NCI-H524 treated with DMSO at 0.1 percent for 48 hours (cell line): ENCODE data around the gene ZSCAN5A.
"Not testable (repeated sequence)": the region's sequence is repeated elsewhere in the genome, so short reads cannot be mapped to it uniquely, and the experiment has no call there.

ENCODE experiments used
- DNase-seq: peaks from one replicate; lab custom pipeline; 2025; lab: John Stamatoyannopoulos, UW

The ZSCAN5A gene, protein sequence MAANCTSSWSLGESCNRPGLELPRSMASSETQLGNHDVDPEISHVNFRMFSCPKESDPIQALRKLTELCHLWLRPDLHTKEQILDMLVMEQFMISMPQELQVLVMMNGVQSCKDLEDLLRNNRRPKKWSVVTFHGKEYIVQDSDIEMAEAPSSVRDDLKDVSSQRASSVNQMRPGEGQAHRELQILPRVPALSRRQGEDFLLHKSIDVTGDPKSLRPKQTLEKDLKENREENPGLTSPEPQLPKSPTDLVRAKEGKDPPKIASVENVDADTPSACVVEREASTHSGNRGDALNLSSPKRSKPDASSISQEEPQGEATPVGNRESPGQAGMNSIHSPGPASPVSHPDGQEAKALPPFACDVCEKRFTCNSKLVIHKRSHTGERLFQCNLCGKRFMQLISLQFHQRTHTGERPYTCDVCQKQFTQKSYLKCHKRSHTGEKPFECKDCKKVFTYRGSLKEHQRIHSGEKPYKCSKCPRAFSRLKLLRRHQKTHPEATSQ

DNA sequence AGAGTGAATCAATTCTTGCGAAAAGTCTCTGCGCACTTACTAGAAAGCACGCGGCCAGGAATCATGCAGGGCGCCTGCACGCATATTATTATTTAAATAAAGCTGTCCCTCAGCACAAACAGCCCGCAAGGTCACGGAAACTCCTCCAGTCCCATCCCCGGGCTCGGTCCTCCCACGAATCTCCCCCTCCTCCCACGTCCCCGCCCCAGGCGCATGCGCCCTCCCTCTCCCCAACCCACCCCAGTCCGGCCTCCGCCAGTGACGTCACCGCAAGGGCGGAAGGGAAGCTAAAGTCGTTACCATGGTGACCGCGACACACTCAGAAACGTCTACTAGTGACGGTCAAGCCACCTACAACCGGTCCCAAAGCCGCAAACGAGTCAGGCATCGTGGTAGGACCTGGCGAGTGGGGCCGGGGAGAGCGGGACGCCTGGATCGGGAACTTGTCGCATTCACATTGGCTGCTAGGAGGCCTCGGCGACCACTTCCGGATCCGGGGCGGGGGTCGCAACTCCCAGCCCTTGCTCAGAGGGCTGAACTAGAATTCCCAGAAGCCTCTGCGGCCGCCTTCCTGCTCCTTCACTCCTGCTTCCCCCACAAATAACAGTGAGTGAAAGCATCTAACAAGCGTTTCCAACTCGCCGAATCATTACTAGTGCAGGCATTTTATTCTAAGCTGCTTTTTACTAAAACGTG is at the start of gene ZSCAN5A:
TSS of gene ZSCAN5A (minus strand) at position 459 of the 696 bp plus-strand sequence. CDS start 89,793 bp downstream, outside the sequence.
- peak; percentile 73 for DNase-seq

- DNase-seq: no peak
Measured at GRCh38 chr19:56360841-56361240, 46.2 kb upstream of the ZSCAN5A start.

DNA sequence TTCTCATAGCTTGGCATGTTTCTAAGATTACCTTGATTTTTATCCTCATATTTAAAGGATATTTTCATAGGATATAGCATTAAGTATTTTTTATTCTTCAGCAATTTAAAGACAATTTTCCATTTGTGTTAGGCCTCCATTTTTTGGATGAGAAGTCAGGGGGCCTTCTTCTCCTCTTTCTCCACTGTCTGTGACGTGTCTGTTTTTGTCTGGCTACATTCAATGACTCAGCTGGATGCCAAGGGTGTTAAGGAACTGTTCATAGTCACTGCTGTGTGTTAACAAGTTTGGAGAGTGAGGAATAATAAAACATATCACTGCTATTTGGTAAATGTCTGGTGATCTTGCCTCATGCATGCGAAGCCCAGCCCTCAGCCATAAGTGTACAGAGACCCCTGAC is 42.3 kb upstream of the ZSCAN5A start:
- no peak for DNase-seq

DNA sequence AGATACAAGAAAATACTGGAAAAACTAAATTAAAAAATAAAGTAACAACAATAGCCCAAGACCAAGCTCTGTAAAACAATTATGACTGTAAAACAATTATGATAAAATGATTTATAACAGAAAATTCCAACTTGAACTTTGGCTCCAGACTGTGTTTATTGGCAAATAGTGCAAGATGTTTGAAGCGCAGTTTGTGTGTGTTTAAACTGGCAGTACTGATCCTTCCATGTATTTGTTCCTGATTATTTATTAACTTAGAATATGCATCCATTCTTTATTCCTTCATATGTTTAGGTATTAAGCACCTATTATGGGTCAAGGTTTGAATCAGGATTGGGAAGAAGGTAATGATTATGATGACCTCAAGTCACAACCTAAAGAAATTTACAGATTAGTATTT is 40.9 kb upstream of the ZSCAN5A start:
- no peak for DNase-seq

- DNase-seq: no peak
Measured at GRCh38 chr19:56351208-56351607, 36.6 kb upstream of the ZSCAN5A start.

- peak; percentile 14 for DNase-seq
Measured at GRCh38 chr19:56350416-56351045, 35.9 kb upstream of the ZSCAN5A start.

- DNase-seq: no peak
Measured at GRCh38 chr19:56348289-56348877, 33.7 kb upstream of the ZSCAN5A start.

GRCh38 chr19:56347163-56347778 is 32.6 kb upstream of the ZSCAN5A start:
- DNase-seq: no peak

DNA sequence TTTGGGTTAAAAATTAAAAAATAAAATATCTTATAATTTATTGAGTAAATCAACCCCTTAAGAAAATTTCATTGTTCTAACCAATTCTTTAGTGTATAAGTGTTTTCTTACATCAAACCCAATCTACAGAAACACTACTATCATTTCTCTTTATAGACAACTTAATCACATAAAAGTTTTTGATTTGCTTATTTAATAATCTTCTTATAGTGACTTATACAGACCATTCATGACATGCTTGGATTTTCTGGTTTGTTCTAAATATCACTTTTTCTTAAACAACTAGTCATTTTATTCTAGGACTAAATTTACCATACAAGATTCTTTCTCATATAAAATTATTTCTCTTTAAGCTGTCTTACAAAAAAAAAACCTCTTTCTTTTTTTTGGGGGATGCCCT is 27.3 kb upstream of the ZSCAN5A start:
- no peak for DNase-seq

- DNase-seq: not testable (repeated sequence)
Measured at GRCh38 chr19:56339031-56339430, 24.4 kb upstream of the ZSCAN5A start.

DNA sequence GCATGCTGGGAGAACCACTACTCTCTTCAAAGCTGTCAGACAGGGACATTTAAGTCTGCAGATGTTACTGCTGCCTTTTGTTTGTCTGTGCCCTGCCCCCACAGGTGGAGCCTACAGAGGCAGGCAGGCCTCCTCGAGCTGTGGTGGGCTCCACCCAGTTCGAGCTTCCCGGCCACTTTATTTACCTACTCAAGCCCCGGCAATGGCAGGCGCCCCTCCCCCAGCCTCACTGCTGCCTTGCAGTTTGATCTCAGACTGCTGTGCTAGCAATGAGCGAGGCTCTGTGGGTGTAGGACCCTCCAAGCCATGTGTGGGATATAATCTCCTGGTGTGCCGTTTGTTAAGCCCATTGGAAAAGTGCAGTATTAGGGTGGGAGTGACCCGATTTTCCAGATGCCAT is 22.4 kb upstream of the ZSCAN5A start:
- DNase-seq: not testable (repeated sequence)

DNA sequence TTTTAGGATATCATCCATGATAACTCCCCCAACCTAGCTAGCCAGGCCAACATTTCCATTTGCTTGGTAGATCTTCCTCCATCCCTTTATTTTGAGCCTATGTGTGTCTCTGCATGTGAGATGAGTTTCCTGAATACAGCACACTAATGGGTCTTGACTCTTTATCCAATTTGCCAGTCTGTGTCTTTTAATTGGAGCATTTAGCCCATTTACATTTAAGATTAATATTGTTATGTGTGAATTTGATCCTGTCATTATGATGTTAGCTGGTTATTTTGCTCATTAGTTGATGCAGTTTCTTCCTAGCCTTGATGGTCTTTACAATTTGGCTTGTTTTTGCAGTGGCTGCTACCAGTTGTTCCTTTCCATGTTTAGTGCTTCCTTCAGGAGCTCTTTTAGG is 20.7 kb upstream of the ZSCAN5A start:
- DNase-seq: not testable (repeated sequence)

DNA sequence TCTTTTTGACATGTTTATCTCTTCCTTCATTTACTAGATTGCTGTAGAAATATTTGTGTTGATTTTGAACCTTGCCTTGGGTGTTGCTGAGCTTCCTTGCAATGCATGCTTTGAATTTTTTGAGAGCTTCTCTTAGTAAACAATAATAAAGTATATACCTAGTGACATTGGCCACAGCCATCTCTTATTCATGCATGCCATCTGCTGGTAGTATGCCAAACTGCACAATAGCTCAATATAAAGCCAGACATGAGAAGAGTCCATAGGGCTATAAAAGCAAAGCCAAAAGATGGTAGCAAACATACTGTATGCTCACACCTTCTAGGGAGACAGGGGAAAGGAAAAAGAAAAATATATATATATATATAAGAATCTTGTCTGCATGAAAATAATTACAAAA is 18.9 kb upstream of the ZSCAN5A start:
- no peak for DNase-seq

DNA sequence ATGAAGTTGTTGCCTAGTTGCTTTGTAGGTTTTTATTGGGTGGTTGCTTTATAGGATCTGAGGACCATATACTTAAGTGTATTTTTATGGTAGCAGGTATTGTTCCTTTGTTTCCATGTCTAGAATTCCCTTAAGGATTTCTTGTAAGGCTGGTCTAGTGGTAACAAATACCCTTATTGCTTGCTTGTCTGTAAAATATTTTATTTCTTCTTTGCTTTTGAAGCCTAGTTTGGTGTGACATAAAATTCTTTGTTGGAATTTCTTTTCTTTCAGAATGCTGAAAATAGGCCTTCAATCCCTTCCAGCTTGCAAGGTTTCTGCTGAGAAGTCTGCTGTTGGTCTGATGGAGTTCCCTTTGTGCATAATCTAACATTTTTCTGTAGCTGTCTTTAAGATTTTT is 18.1 kb upstream of the ZSCAN5A start:
- DNase-seq: no peak

DNA sequence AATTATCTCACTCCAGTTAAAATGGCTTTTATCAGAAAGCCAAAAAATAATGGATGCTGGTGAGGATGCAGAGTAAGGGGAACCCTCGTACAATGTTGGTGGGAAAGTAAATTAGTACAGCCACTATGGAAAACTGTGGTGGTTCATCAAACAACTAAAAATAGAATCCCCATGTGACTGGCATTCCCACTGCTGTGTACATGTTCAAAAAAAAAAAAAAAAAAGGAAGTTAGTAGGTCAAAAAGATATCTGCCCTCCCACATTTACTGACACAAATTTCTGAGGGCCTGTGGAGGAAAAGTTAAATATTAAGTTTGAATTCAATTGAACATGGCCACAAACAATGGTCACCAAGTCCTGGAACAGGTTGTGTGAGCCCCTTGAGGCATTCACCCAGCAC is 9.8 kb upstream of the ZSCAN5A start:
- no peak for DNase-seq

DNA sequence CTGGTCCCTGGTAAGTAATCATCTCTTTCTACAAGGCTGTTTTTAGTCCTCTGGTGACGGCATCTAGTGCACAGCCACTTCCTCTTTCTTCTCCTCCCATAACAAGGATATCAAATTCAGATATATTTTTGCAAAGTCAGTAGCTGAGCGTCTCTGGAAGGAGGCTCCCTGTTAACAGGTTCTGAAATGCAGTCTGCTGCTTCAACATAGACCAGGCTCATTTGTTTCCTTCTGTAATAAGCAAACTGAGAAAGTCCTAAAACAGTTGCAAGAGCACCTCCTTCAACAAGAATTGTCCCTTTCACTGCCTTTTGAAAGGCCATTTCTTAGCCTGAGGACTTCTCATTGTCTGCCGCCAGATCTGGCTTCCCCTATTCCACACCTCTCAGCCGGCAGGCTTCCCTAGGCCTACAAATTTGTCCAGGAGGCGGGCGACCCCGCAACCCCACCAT is 7.4 kb upstream of the ZSCAN5A start:
- no peak for DNase-seq

DNA sequence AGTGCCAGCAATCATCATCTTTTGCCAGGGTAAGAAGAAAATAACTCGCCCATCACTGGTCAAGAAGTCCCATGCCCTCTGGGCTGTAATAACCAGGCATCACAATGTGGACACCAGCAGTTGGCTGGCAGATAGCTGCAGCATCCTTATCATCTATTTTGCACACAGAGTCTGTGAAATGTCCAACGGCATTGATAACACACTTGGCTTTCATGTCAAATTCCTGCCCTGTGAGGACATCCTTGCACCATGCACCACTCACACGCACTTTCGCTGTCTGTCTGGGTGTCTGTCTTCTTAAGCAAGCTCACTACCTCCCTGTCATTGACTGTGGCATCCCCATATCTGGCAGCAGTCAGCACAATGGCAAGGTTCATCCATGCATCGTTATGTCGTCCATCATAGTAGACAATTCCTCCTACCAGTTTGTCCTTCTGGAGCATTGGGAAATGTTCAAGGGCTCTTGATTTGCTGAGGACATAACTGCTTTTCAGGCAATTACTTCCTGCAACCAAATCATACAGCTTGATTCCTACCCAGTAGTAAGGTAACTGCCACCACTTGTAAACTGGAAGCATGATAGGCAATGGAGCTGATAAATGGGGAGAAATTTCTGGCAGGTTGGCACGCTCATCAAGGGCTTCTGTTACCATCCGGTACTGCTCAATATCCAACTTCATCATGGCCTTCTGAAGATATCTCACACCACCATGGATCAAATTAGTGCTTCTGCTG is 6.8 kb upstream of the ZSCAN5A start:
- DNase-seq: no peak

DNA sequence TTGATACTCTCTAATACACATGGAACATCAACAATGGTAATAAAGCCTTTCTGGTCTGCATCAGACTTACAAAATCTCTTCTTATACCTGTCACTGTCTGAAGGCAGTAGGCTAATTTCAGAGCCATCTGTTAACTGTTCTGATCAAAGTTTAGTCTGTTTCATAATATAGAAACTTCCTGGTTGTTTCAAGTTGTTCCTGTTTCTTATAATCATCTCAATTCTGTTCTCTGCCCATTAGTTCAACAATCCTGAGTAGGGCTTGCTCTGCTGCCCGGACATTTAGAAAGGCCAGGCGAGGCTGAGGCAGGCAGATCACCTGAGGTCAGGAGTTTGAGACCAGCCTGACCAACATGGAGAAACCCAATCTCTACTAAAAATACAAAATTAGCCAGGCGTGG is 5.4 kb upstream of the ZSCAN5A start:
- DNase-seq: no peak

DNA sequence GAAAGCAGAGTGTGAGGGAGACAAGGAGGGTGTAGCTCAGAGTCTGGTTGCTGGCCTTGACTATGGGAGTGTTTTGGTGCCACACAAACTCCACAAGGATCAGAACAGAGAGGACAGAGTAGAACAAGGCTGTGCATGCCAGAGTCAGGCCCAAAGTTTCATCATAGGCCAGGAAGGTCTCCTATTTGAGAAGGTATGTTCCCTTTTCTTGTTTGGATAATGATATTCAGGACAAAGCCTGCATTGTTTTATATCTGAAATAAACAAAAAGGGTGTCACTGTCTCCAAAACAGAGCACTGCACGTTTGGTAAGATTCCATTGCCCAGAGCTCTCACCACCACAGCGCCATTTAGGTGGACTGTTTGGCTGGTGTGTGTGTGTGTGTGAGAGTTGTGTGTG is 3.1 kb upstream of the ZSCAN5A start:
- DNase-seq: no peak

DNA sequence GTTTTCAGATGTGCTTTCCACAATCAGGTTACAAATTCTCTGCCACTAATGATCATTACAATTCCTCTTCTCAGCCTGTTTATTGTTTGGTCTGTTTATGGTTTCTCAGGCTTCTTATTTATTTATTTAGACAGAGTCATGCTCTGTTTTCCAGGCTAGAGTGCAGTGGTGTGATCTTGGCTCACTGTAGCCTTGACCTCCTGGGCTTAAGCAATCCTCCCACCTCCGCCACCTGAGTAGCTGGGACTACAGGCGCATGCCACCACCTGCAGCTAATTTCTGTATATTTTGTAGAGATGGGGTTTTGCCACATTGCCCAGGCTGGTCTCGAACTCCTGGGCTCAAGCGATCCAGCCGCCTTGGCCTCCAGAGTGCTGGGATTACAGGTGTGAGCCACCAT is 2.1 kb upstream of the ZSCAN5A start:
- DNase-seq: no peak
